ENCODE results near the gene ARHGAP10.

DNA sequence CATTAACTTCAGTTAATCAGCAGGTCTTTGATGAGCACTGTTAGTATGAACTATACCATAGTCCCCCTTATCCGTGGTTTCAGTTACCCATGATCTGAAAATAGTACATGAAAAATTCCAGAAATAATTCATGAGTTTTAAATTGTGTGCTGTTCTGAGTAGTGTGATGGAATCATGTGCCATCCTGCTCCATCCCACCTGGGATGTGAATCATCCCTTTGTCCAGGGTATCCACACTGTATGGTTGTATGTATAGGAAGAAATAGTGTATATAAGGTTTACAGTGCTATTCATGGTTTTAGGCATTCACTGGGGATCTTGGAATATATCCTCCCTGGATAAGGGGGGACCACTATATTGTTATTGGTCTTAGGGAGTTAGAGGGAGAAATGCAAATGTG, 24.5 kb downstream of the ARHGAP10 start:
- no peak for TF ChIP-seq CTCF (conservative IDR thresholded peaks at IDR 0.05 in 1 of 2, IDR thresholded peaks at IDR 0.05 in 1 of 2; ENCODE audit: extremely low read depth in 1 of 2, insufficient read depth in 1 of 2, low read depth in 1 of 2, low read length in 2 of 2)
- no peak for TF ChIP-seq EZH2 (IDR thresholded peaks at IDR 0.05; ENCODE audit: borderline replicate concordance, low read length)
